ENCODE results near the gene PGAM5. TPM values are rescaled to one million over a fixed set of nuclear protein-coding genes. Genes with fewer than 3 reads are reported as not detected.

PGAM5 gene
- total and polyA plus RNA-seq, 2 of the 13 experiments (the other 11 are each of a cell fraction or from before 2014, with no cell fraction given) = 18.0 to 77.9 TPM

GRCh38 chr12:132710405-132711079, at the start of gene PGAM5 (continued):
- TF ChIP-seq ZNF142 (CRISPR knock-in tag; IDR thresholded peaks at IDR 0.05) = no peak
- TF ChIP-seq ZFP41 (CRISPR knock-in tag; IDR thresholded peaks at IDR 0.05; ENCODE audit: borderline replicate concordance) = 0 out of 2 replicates have a peak, but pooled peaks have one; percentile 52
- peak; percentile 72; the same call in 1 of the 2 replicates for TF ChIP-seq NR0B2 (CRISPR knock-in tag; IDR thresholded peaks at IDR 0.05)
- TF ChIP-seq ONECUT2 (CRISPR knock-in tag; IDR thresholded peaks at IDR 0.05) = no peak
- TF ChIP-seq CREBL2 (CRISPR knock-in tag; IDR thresholded peaks at IDR 0.05; ENCODE audit: borderline replicate concordance) = no peak
- TF ChIP-seq TEF (CRISPR knock-in tag; IDR thresholded peaks at IDR 0.05) = peak; percentile 39; the same call in 1 of the 2 replicates
- TF ChIP-seq FOXA1 (IDR thresholded peaks at IDR 0.05) = no peak
- TF ChIP-seq FOXA1 (CRISPR knock-in tag; IDR thresholded peaks at IDR 0.05) = peak; percentile 38; the same call in 1 of the 2 replicates
- TF ChIP-seq ZNF652 (CRISPR knock-in tag; IDR thresholded peaks at IDR 0.05; ENCODE audit: borderline replicate concordance, low read depth) = no peak
- TF ChIP-seq KLF9 (CRISPR knock-in tag; IDR thresholded peaks at IDR 0.05; ENCODE audit: low read depth) = 0 out of 2 replicates have a peak, but pooled peaks have one; percentile 81
- TF ChIP-seq ZNF564 (CRISPR knock-in tag; IDR thresholded peaks at IDR 0.05) = peak; percentile 77; the same call in 1 of the 2 replicates
- TF ChIP-seq HOXA3 (CRISPR knock-in tag; IDR thresholded peaks at IDR 0.05) = peak; percentile 93
- no peak for TF ChIP-seq ZNF841 (CRISPR knock-in tag; IDR thresholded peaks at IDR 0.05; ENCODE audit: borderline replicate concordance)
- no peak for TF ChIP-seq TBX3 (IDR thresholded peaks at IDR 0.05; ENCODE audit: borderline replicate concordance)
- TF ChIP-seq PBX3 (CRISPR knock-in tag; IDR thresholded peaks at IDR 0.05; ENCODE audit: borderline replicate concordance) = no peak; the same call in 1 of the 2 replicates
- TF ChIP-seq ZNF331 (CRISPR knock-in tag; IDR thresholded peaks at IDR 0.05) = peak; percentile 78
- no peak for TF ChIP-seq ZNF180 (CRISPR knock-in tag; IDR thresholded peaks at IDR 0.05; ENCODE audit: borderline replicate concordance, low read depth)
